Gastroesophageal sphincter (tissue), 4 donors: ENCODE data around the gene POU2AF1. TPM values are rescaled to one million over a fixed set of nuclear protein-coding genes. Genes with fewer than 3 reads are reported as not detected.

Experiments
- ATAC-seq: fragments of 150-250 bp; one replicate; pipeline ENCODE4 v1.9.1; 2016; ENCODE audit warnings: mild to moderate bottlenecking, moderate library complexity
- H3K27ac ChIP-seq, 4 donors: fragments of 200-600 bp; sonication (generic) in 3 of 4; 1 replicate in 3 of 4; 2 replicates in 1 of 4; pipeline ENCODE4 v1.5.1; 2016 to 2019
- H3K27me3 ChIP-seq: fragments of 200-600 bp; sonication (generic); one replicate; pipeline ENCODE4 v1.5.1; 2019
- H3K36me3 ChIP-seq, 2 donors: fragments of 200-600 bp; sonication (generic); one replicate each; pipeline ENCODE4 v1.5.1; 2019; ENCODE audit warnings: control low read depth in 1 of 2
- H3K4me1 ChIP-seq, 3 donors: fragments of 200-600 bp; sonication (generic); 1 replicate in 2 of 3; 2 replicates in 1 of 3; pipeline ENCODE4 v1.5.1; 2016 to 2019; ENCODE audit warnings: control low read depth in 2 of 3
- H3K4me3 ChIP-seq, 2 donors: fragments of 200-600 bp; sonication (generic); one replicate each; pipeline ENCODE4 v1.5.1; 2019; ENCODE audit warnings: mild to moderate bottlenecking in 1 of 2, moderate library complexity in 1 of 2
- H3K9me3 ChIP-seq, 3 donors: fragments of 200-600 bp; sonication (generic); one replicate each; pipeline ENCODE4 v1.5.1; 2017 to 2019; ENCODE audit warnings: control low read depth in 2 of 3
- EP300 ChIP-seq: sonication (generic); formaldehyde crosslinking; IDR thresholded peaks from one replicate; pipeline ENCODE4 v1.6.1; 2017; ENCODE audit warnings: antibody characterized with exemption, mild to moderate bottlenecking
- POLR2A ChIP-seq, 2 donors: fragments of 450-650 bp; IDR thresholded peaks; one replicate each; pipeline ENCODE4 v1.6.1; 2017; ENCODE audit warnings: antibody characterized with exemption in 2 of 2, mild to moderate bottlenecking in 2 of 2, moderate library complexity in 1 of 2
- POLR2AphosphoS5 ChIP-seq: sonication (generic); formaldehyde crosslinking; IDR thresholded peaks from one replicate; pipeline ENCODE4 v1.6.1; 2017; ENCODE audit warnings: antibody characterized with exemption
- WGBS, 2 donors: methylation state at CpG; one replicate each; pipeline ENCODE4 v1.1.5; 2018; ENCODE audit warnings: low coverage in 1 of 2; 5-methylcytosine and 5-hydroxymethylcytosine counted together
- total RNA-seq, 4 donors: library from RNA; depleted of rRNA; stranded (reverse); fragments of >200 nt; gene quantifications; one replicate each; pipeline ENCODE4 v1.1.0, GENCODE V29; 2016
- TF ChIP-seq, protein P1 (sequence below), 4 experiments: fragments of 200-600 bp in 2 of 4; fragments of 450-650 bp in 2 of 4; sonication (generic) in 1 of 4; IDR thresholded peaks; one replicate each; pipeline ENCODE4 v1.5.1; 2017 to 2019; ENCODE audit warnings: antibody characterized with exemption in 4 of 4, mild to moderate bottlenecking in 2 of 4, moderate library complexity in 2 of 4

POU2AF1 gene
- total RNA-seq, 4 donors from 2014 or later = 0.10 TPM; not detected in 3

DNA sequence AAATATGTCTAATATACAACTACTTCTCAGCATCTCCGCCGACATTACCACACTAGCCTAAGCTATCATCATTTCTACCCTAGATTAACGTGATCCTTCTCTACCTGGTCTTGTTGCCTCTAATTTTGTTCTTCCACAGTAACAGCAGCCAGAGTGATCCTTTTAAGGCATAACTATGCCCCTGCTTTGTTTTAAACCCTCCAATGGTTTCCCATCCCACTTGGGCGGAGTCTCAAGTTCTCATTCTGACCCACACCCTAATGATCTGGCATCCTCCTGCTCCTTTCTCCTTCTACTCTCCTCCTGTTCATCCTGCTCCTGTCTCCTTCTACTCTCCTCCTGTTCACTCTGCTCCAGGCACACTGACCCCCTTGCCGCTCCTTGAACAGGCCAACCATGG, 31.9 kb upstream of the POU2AF1 start:
- no peak overlapping the region for H3K4me3 ChIP-seq
- no peaks in the 10 kb centered on the region for H3K27me3 ChIP-seq
- H3K36me3 ChIP-seq = no peaks in the 10 kb centered on the region
- ATAC-seq = no peak
- TF ChIP-seq, protein P1, sequence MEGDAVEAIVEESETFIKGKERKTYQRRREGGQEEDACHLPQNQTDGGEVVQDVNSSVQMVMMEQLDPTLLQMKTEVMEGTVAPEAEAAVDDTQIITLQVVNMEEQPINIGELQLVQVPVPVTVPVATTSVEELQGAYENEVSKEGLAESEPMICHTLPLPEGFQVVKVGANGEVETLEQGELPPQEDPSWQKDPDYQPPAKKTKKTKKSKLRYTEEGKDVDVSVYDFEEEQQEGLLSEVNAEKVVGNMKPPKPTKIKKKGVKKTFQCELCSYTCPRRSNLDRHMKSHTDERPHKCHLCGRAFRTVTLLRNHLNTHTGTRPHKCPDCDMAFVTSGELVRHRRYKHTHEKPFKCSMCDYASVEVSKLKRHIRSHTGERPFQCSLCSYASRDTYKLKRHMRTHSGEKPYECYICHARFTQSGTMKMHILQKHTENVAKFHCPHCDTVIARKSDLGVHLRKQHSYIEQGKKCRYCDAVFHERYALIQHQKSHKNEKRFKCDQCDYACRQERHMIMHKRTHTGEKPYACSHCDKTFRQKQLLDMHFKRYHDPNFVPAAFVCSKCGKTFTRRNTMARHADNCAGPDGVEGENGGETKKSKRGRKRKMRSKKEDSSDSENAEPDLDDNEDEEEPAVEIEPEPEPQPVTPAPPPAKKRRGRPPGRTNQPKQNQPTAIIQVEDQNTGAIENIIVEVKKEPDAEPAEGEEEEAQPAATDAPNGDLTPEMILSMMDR (IDR thresholded peaks at IDR 0.05) = no peak
- TF ChIP-seq POLR2A (IDR thresholded peaks at IDR 0.05) (no peak), POLR2AphosphoS5 (no peak), EP300 (no peak)
- 90 to 100% methylated on average over 2 to 5 of the region's 5 CpGs for WGBS, 2 donors
- H3K27ac ChIP-seq = no peak overlapping the region
- no peaks in the 10 kb centered on the region for H3K9me3 ChIP-seq
- no peaks in the 10 kb centered on the region for H3K4me1 ChIP-seq

DNA sequence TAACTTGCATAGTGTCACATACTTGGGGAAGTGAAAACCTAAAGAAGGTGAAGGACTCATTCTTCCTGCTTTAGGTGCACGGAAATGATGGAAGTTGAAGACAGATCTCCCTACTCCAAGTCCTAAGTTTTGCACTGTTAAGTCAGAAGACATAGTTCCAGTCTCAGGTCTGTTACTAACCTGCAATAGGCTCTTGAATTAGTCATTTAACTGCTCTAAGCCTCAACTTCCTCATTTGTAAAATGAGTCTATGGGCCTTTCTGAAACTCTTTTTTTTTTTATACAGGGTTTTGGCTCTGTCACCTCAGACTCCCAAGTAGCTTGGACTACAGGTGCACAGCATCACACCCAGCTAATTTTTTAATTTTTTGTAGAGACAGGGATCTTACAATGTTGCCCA, 30.8 kb upstream of the POU2AF1 start:
- no peak overlapping the region for H3K4me3 ChIP-seq
- WGBS, 2 donors = 89 to 100% methylated on average over 1 of the region's 1 CpG
- ATAC-seq = no peak
- TF ChIP-seq POLR2AphosphoS5 (no peak), POLR2A (IDR thresholded peaks at IDR 0.05) (no peak), EP300 (no peak)
- TF ChIP-seq, protein P1 (IDR thresholded peaks at IDR 0.05) = no peak
- H3K9me3 ChIP-seq = no peaks in the 10 kb centered on the region
- H3K36me3 ChIP-seq = no peaks in the 10 kb centered on the region
- no peaks in the 10 kb centered on the region for H3K4me1 ChIP-seq
- no peak overlapping the region for H3K27ac ChIP-seq
- H3K27me3 ChIP-seq = no peaks in the 10 kb centered on the region

DNA sequence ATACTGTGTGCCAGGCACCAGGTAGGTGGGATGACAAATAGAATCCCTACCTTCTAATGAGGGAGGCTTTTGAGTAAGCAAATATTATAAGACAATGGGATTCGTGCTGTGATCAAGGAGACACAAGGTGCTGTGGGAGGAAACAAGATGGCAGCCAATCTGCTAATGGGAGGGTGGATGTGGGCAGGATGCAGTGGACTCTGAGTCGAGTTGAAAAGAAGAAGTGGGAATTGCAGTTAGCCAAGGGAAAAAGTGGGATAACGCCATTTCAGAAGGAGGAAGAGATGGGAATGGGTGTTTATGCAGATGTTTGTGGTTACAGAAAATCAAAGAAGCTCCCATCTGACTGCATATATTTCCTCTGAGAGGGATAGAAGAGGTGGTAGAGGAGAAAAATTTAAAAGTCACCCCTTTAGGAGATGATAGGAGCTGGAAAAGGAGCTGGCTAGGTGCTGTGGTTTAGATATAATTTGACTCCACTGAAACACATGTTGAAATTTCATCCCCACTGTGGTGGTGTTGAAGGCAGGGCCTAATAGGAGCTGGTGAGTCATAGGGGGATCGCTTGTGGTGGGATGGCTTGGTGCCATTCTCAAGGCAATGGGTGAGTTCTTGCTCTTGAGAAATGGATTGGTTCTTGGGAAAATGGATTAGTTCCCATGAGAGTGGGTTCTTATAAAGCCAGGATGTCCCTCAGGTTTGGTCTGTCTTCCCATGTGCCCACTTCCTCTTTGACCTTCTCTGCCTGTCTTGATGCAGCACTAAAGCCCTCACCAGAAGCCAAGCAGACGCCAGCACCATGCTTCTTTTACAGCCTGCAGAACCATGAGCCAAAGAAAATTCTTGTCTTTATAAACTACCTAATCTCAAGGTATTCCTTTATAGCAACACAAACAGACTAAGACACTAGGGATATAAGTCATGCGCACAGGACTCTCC, 30.0 kb upstream of the POU2AF1 start:
- H3K36me3 ChIP-seq = no peaks in the 10 kb centered on the region
- no peak for ATAC-seq
- WGBS, 2 donors = 81 to 85% methylated on average over 6 of the region's 6 CpGs

DNA sequence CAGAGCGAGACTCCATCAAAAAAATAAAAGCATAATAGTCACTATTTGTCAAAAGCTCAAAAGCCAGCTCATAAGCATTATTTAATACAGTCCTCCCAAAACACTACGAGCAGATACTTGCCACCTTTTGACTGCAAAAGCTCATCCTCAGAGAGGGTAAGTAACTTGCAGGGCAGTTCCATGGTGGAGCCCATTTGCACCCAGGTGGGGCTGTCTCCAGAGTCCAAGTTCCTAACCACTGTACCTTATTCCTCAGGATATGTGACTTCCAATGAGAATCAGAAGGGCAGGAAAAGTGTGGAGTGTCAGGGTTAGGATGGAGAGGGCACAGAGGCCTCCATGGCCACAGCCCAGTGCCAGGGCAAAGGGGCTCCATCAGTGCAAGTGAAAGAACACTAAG, 28.6 kb upstream of the POU2AF1 start:
- Histone ChIP-seq H3K27ac (no peak overlapping the region), H3K4me1 (no peaks in the 10 kb centered on the region), H3K4me3 (no peak overlapping the region), H3K9me3 (no peaks in the 10 kb centered on the region), H3K36me3 (no peaks in the 10 kb centered on the region), H3K27me3 (no peaks in the 10 kb centered on the region)
- no peak for ATAC-seq
- WGBS, 2 donors = 100% methylated on average over 2 of the region's 2 CpGs; no CpG with 5 or more reads in 1 of the 2 donors
- no peak for TF ChIP-seq POLR2A (IDR thresholded peaks at IDR 0.05)
- no peak for TF ChIP-seq POLR2AphosphoS5
- TF ChIP-seq EP300 = no peak
- TF ChIP-seq, protein P1 (IDR thresholded peaks at IDR 0.05) = no peak

More for the DNA sequence above, 30.0 kb upstream of the POU2AF1 start:
- TF ChIP-seq POLR2AphosphoS5 = no peak
- TF ChIP-seq EP300 = no peak
- TF ChIP-seq, protein P1 (IDR thresholded peaks at IDR 0.05) = no peak
- TF ChIP-seq POLR2A (IDR thresholded peaks at IDR 0.05) = no peak
- Histone ChIP-seq H3K4me1 (no peaks in the 10 kb centered on the region), H3K27ac (no peak overlapping the region), H3K9me3 (no peaks in the 10 kb centered on the region), H3K27me3 (no peaks in the 10 kb centered on the region), H3K4me3 (no peak overlapping the region)

DNA sequence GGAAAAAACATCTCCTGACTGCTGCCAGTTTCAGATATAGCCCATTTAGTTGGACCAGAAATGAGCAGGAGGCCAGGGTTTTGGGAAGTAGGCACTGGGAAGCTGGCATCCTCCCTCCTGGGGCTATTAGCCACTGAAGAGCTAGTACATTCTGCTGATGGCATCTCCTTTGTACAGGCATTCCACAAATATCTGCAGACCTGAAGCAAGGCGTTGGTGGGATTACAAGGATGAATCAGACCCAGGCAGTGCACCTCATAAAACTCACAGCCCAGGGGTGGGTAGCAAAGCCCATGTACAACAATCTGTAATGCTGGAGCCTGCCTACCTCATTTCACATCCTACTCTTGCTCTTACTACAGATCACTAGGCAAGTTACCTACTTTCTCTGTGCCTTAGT, 27.5 kb upstream of the POU2AF1 start:
- Histone ChIP-seq H3K27me3 (no peaks in the 10 kb centered on the region), H3K9me3 (no peaks in the 10 kb centered on the region), H3K36me3 (no peaks in the 10 kb centered on the region), H3K4me3 (no peak overlapping the region), H3K4me1 (no peaks in the 10 kb centered on the region), H3K27ac (no peak overlapping the region)
- TF ChIP-seq POLR2AphosphoS5 = no peak
- no peak for TF ChIP-seq EP300
- TF ChIP-seq, protein P1 (IDR thresholded peaks at IDR 0.05) = no peak
- no peak for TF ChIP-seq POLR2A (IDR thresholded peaks at IDR 0.05)
- no peak for ATAC-seq
- WGBS, 2 donors = 60 to 88% methylated on average over 1 of the region's 1 CpG
